NCI-H187 (cell line): ENCODE measurements around the gene VIT.

Source experiments
- DNase-seq, 2 experiments: peaks; one replicate each; lab custom pipeline; 2025; lab: John Stamatoyannopoulos, UW

Gene VIT

DNA sequence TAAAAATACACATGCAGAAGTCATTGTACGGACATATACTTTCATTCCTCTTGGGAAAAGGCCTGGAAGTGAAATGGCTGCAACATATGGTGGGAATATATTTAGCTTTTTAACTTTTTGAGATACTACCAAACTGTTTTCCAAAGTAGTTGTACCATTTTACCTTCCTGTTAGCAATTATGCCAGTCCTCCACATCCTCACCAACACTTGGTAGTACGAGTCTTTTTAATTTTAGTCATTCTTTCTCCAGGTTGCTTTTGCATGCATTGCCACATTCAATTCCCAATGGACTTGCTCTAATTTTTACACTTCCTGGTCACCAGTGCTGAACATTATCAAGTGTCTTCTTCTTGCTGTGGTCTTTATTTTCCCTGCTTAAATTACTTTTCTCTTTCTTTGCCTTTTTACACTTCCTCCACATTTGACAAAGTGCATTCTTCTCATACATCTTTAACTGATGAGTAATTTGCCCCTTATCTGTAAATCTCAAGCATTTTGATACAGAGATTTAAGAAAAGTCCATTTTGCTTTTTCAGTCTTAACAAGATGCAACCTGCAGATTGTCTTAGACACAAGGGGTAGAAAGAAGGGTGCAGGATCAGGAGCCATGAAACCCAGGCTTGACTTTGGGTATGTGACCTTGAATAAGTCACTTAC, 14.5 kb downstream of the VIT start:
- no peak for DNase-seq

- DNase-seq, result no peak
Observed at GRCh38 chr2:36711741-36712314, 15.3 kb downstream of the VIT start.

DNA sequence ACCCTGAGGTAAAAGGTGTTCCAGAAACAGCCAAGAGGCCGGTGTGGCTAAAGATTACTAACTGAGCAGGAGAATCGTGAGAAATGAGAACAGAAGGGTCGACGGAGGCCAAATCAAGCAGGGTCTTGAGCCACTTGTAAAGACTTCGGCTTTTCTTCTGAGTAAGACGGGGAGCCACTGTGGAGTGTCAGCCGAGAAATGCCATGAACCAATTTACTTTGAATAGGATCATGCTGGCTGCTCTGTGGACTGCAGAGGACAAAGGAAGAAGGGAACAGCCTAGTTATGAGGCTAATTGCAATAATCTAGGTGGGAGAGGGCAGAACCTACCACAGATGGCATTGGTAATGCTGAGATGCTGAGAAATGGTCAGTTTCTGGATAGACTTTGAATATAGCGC, 16.8 kb downstream of the VIT start:
- no peak for DNase-seq

GRCh38 chr2:36716111-36716510, 19.6 kb downstream of the VIT start:
- DNase-seq, result no peak

DNA sequence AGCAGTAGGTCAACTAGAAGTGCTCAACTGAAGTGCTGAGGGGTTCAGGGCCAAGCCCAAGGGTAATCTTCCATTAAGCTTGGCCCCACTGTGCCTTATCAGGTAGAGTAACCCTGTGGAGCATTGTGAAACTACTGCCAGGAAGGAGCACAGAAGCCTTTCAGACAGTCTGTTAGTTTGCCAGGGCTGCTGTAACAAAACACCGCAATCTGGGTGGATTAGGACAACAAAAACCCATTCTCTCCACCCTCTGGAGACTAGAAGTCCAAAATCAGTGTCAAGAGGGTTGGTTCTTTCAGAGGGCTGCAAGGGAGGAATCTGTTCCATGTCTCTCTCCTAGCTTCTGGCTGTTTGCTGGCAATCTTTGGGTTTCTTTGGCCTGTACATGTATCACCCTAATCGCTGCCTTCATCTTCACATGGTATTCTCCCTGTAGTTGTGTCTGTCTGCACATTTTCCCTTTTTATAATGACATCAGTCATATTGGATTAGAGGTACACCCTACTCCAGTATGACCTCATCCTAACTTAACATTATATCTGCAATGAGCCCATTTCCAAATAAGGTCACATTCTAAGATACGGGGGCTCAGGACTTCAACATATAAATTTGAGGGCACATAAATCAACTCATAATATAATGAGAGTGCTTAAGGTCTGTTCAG, 21.2 kb downstream of the VIT start:
- DNase-seq, result no peak

DNA sequence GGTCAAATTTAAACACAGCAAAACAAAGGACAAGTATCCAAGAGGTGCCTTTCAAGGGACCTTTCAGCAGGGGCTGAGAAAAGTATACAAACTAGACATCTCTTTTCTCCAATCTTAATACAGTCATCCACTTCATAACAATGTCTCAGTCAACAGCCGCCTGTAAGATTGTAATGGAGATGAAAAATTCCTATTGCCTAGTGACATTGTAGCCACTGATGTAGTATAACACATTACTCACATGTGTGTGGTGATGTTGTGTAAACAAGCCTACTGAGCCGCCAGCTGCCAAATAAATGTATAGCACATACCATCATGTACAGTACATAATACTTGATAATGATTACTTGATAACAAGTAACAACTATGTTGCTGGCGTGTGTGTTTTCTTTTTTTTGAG, 31.0 kb downstream of the VIT start:
- DNase-seq, result no peak

DNA sequence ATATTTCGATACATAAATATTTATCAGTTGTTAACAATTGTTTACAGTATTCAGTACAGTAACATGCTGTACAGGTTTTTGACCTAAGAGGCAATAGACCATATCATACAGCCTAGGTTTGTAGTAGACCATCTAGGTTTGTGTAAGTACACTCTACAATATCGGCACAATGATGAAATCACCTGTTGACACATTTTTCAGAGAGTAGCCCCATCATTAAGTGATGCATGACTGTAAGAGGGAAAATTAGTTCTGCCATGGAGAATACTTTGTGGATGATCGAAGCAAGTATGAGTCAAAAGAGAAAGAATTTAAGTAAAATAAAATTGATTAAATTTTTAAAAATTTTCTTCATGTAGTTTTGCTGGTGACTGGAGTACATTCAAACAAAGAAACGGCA, 32.6 kb downstream of the VIT start:
- no peak for DNase-seq

DNA sequence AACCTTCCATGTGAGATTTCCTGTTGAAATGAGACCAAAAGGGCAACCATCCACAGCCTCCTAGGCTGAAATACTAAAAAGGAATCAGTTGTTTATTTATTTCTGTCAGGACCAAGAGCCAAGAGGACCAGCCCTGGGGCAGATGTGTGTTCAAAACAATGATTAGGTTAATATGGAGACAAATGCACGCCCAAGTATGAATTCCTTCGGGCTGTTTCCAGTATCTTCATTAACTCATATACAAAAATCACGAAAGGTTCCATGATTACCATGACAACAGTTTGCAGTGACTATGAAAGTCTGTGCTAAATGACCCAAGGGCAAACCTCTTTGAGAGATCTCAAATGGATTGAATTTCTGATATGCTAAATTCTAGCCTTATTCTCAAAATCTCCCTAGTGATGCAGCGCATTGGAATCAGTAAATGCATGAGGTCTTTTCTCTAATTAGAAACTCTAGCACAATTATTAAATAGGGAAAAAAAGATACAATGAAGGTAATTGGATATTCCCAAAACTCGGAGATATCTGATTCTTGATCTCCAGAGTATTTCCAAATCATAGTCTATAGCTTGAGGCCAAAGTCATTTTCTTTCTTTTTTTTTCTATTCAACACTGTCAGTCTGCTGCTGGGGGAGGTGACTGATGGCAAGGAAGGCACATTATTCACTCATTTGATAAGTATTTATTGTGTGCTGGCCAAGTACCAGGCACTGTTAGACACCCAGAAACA, 35.6 kb downstream of the VIT start:
- DNase-seq, result no peak

GRCh38 chr2:36732673-36733036, 36.1 kb downstream of the VIT start:
- DNase-seq, result no peak

DNA sequence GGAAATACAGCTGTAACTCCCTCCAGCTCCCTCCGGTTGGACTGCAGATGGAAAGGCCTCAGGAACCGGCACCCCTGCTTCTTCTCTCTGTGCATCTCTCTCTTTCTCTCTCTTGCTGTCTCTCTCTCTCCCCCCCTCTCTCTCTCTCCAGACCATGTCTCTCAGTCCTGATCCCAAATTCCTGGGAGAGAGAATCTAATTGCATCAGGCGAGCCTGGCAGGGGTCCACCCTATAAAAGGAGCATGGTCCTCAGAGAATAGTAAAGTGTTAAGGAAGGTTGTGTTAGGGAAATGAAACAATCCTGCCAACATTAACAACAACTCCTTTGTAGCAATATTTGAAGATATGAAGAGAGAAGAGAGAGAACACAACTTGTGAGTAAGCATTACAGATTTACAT, 36.7 kb downstream of the VIT start:
- DNase-seq, result no peak

GRCh38 chr2:36734304-36734703, 37.8 kb downstream of the VIT start:
- no peak for DNase-seq

DNA sequence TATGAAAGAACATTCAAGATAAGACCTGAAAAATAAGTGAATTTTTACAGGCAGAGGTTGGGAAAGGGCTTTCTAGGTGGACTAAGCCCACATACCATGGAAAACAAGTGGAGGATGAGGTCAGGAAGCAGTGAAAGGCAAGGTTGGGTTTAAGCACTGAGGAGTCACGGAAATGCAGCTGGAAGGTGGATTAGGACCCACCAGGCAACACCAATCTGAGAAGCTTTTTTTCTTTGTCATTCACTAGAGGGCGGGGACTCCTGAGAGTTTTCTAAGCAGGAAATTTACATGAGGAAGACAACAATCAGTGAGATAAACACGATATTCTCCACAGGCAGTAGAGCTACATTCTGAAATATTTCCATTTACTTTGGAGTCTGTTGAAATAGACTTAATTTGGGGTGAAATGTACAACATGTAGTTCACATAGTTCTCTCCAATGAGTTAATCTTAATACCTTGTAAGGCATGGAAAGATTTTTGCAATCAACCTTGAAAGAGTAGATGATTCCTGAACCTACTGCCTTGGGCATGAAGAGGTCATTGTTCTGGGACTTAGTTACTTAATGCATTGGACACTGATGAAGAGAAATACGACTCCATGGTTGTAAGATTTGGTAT, 40.7 kb downstream of the VIT start:
- DNase-seq, result no peak

GRCh38 chr2:36740061-36740460, 43.6 kb downstream of the VIT start:
- no peak for DNase-seq

DNA sequence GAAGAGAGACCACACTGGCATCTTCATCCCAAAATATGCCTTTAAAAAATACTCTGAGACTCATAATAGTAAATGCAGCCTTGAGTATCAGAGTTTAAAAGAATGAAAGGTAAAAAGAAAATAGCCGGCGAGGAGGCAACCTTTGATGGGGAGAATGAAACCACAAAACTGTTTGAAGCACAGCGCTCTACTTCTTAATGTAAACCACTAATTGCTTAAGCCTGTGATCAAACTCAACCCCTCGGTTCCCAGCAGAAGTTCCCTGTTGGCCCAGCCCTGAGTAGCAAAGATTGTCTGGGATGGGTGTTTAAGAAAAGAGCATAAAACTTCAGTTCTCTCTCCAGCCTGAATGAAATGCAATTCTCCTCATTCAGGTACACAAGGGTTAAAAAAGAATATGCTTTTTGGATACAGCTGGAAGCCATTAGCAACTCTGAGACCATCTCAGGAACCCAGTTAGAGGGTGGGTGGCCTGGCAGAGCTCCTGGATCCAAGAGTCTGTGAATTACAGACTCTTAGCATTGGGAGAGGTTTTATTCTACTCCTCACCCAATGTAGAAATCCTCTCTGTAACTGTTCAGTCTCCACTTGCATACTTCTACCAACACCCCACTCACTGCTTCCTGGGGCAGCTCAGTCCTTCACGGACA, 44.8 kb downstream of the VIT start:
- no peak for DNase-seq

DNA sequence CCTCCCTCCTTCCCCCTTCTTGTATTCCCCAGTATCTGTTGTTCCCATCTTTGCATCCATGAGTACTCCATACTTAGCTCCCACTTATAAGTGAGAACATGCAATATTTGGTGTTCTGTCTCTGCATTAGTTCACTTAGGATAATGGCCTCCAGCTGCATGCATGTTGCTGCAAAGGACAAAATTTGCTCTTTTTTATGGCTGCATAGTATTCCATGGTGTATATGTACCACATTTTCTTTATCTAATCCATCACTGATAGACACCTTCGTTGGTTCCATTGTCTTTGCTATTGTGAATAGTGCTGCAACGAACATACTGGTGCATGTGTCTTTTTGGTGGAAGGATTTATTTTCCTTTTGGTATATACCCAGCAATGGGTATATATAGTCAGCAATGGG, 47.4 kb downstream of the VIT start:
- DNase-seq, result no peak

DNA sequence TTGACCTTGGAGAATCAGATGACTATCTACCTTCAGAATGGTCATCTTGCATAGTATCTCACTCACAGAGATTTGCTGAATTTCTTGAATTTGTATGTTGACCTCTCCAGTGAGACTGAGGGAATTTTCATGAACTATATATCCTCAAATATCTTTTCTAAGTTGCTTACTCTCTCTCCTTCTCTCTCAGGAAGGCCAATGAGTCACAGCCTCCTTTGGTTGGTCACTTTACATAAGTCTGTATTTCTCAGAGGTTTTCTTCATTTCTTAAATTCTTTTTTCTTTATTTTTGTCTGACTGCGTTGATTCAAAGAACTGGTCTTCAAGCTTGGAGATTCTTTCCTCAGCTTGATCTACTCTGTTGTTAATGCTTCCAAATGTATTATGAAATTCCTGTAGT, 51.7 kb downstream of the VIT start:
- DNase-seq, result no peak

GRCh38 chr2:36750101-36750500, 53.6 kb downstream of the VIT start:
- no peak for DNase-seq

- no peak for DNase-seq
Observed at GRCh38 chr2:36753706-36754221, 57.3 kb downstream of the VIT start.

DNA sequence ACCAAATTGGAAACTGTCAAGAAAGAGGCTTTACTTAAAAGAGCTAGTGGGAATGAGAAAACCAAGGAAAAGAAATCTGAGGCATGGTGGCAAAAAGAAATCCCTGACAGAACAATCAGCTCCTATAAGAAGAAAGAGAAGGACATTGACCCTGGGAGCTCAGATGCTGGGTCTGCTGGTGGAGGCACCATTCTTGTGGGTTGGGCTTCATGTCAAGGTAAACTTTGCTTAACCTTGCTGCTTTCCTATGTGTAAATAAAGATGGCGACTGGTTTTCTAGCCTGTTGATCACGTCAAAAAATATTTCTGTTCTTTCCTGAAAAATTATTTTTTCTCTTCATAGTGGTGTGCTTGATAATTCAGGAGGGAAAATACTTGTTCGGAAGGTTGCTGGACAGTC, 58.1 kb downstream of the VIT start:
- no peak for DNase-seq

- no peak for DNase-seq
Observed at GRCh38 chr2:36756438-36756837, 59.9 kb downstream of the VIT start.

DNA sequence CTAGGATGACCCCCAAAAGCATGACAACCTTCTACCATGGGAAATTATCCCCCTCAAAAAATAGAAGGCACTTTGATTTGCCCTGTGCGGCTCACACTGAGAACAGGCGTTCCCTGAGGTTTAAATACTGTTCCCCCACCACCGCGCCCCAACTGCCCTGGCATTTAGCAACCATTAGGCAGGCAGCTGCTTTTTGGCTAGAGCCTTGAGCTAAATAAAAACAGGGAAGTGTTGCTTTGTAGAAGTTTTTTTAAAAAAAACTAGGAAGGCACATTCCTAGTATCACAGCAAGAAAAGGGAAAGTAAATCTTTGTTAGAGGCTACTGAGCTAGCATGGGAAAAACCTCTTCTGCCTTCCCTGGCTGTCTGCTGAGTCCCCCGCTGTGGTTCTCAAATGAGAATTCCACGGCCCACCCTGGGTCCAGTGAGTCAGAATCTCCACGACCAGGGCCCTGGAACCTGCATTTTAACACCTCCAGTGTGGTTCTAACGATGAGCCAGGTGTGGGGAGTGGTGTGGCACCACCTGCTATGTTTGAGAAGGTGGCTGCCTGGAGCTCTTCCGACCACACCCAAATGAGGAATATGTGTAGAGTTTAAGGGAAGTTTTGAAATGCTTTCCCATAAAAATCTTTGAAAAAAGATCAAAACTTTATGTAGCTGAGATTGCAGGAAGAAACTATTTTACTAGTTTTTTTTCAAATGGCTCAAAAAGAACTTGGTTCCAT, 66.4 kb downstream of the VIT start:
- no peak for DNase-seq
